Lower leg skin (tissue), 4 donors: ENCODE measurements around the gene ARHGAP28. TPM values are rescaled to one million over a fixed set of nuclear protein-coding genes. Genes with fewer than 3 reads are reported as not detected.

Experiments
- DNase-seq, 2 donors: peaks; one replicate each; pipeline ENCODE4 v3.0.0-alpha.2; 2019; ENCODE audit warnings: low spot score in 2 of 2
- H3K4me3 ChIP-seq: fragments of 200-600 bp; sonication (generic); 2 replicates; pipeline ENCODE4 v1.5.1; 2017; ENCODE audit warnings: mild to moderate bottlenecking, low read depth; ENCODE audit not compliant: poor library complexity, severe bottlenecking
- CTCF ChIP-seq, 3 donors: fragments of 450-650 bp; IDR thresholded peaks; one replicate each; pipeline ENCODE4 v1.5.1; 2016; ENCODE audit warnings: antibody characterized with exemption in 3 of 3, mild to moderate bottlenecking in 3 of 3, moderate library complexity in 2 of 3
- POLR2A ChIP-seq, 2 donors: fragments of 450-650 bp; IDR thresholded peaks; one replicate each; pipeline ENCODE4 v1.6.1; 2016 to 2017; ENCODE audit warnings: antibody characterized with exemption in 2 of 2, mild to moderate bottlenecking in 1 of 2, moderate library complexity in 1 of 2
- WGBS, 2 donors: methylation state at CpG; one replicate each; pipeline ENCODE4 v1.1.5; 2018; 5-methylcytosine and 5-hydroxymethylcytosine counted together
- intact Hi-C: fragments of 100-400 bp; cut with DNase I; formaldehyde crosslinking; loops from one replicate; pipeline ENCODE4 v1.15.0; 2023; ENCODE audit warnings: low total_unique reads
- total RNA-seq, 4 donors: library from RNA; depleted of rRNA; stranded (reverse); fragments of >200 nt; gene quantifications; one replicate each; pipeline ENCODE4 v1.1.0, GENCODE V29; 2016

Gene ARHGAP28
- total RNA-seq, 4 donors from 2014 or later, result 1.4 to 5.9 (median 2.8) TPM

DNA sequence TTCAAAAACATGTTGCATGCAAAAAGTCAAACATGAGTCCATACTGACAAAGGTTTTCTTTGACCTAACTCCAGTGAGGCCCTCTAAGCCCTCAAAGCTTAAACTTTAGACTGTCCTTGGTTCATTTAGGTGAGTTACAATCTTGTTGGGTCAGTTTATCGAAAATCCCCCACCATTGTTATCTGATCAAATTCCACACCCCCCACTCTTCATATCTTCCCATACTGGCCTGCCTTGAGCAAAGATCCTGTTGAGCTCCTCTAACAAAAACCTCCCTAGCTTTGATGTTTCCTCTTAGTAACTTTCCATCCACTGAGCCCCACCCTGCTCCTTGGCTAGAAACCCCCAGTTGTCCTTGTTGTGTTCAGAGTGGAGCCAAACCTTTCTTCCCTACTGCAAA is 193.7 kb downstream of the ARHGAP28 start:
- no peak for DNase-seq
- no peak overlapping the region for H3K4me3 ChIP-seq
- 78 to 87% methylated on average over 1 of the region's 1 CpG for WGBS, 2 donors
- intact Hi-C loops, result loop anchor here (5.0 kb wide), 1 partner anchor 79 kb away; no protein-coding TSS in a partner anchor
- TF ChIP-seq CTCF (IDR thresholded peaks at IDR 0.05), result no peak
- TF ChIP-seq POLR2A (IDR thresholded peaks at IDR 0.05), result no peak

DNA sequence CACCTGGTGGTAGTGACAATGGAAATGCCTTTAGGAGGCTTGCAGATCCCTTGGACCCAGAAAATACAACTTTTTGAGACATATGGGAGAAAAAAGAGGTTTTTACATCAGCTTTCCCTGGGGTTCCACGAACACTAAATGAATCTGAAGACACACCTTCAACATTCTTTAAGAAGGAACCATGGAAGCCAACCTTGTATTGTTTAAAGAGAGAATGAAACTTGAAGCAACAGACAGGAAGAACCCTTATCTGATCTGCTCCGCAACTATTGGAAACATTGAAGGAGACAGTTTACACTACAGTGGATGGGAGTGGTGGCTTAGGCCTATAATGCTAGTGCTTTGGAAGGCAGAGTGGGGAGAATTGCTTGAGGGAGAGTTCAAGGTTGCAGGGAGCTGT is 197.6 kb downstream of the ARHGAP28 start:
- no peak overlapping the region for H3K4me3 ChIP-seq
- no peak for DNase-seq
- TF ChIP-seq POLR2A (IDR thresholded peaks at IDR 0.05) (no peak), CTCF (IDR thresholded peaks at IDR 0.05) (no peak)
- WGBS, 2 donors, result 51 to 59% methylated on average over 2 of the region's 2 CpGs
- intact Hi-C loops, result loop anchor here (5.0 kb wide), 1 partner anchor 250 kb away; no protein-coding TSS in a partner anchor

- intact Hi-C loops, result loop anchor here (5.0 kb wide), 1 partner anchor 249 kb away; no protein-coding TSS in a partner anchor
- DNase-seq, result no peak
- TF ChIP-seq POLR2A (IDR thresholded peaks at IDR 0.05) (no peak), CTCF (IDR thresholded peaks at IDR 0.05) (no peak)
- no peak overlapping the region for H3K4me3 ChIP-seq
- 59 to 62% methylated on average over 11 of the region's 11 CpGs for WGBS, 2 donors
Measured at GRCh38 chr18:6928359-6928758, 198.8 kb downstream of the ARHGAP28 start.

DNA sequence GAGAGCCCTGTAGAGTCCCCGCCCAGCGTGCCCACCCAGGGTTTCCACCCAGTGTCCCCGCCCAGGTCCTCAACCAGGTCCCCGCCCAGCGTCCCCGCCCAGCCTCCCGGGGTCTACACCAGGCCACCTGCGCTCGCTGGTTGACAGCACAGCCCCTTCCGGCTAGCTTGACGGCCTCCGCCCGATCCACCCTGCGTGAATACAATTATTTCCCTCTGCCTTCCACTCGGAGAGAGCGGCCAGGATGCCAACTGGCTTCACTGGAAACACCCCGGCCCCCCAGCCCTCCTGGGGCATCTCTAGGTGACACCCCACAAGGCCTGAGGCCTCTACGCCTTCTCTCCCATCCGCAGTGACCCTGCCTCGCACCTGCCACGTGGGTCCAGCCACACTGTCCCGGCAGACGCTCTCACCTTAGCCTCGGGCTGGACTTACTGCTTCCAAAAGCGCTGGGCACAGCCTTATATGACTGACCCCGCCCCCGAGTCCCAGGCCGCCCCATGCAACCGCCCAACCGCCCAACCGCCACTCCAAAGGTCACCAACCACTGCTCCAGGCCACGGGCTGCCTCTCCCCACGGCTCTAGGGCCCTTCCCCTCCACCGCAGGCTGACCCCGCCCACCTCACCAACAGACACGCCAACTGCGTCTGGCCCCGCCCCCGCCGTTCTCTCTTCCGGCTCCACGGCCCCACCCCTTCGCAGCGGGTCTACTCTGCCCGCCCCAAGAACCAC is 200.0 kb downstream of the ARHGAP28 start:
- WGBS, 2 donors, result 89 to 93% methylated on average over 44 to 45 of the region's 45 CpGs
- no peak overlapping the region for H3K4me3 ChIP-seq
- DNase-seq, result no peak
- intact Hi-C loops, result loop anchor here (5.0 kb wide), 1 partner anchor 248 kb away; no protein-coding TSS in a partner anchor
- TF ChIP-seq CTCF (IDR thresholded peaks at IDR 0.05) (no peak), POLR2A (IDR thresholded peaks at IDR 0.05) (no peak)

- no peak for TF ChIP-seq POLR2A (IDR thresholded peaks at IDR 0.05)
- TF ChIP-seq CTCF (IDR thresholded peaks at IDR 0.05), result no peak
- intact Hi-C loops, result no loop called here
- 96 to 97% methylated on average over 1 of the region's 1 CpG for WGBS, 2 donors
- no peak overlapping the region for H3K4me3 ChIP-seq
- DNase-seq, result no peak
Measured at GRCh38 chr18:6934859-6935258, 205.3 kb downstream of the ARHGAP28 start.
